ENCODE data around the gene TTC27. TPM values are rescaled to one million over a fixed set of nuclear protein-coding genes. Genes with fewer than 3 reads are reported as not detected.

TTC27 gene
- total RNA-seq, 6 experiments from 2014 or later: 20.0 to 24.7 (median 23.9) TPM

- no peaks in the 10 kb centered on the region for H3K4me1 Mint-ChIP-seq (ENCODE audit: low read depth)
- H3K27ac Mint-ChIP-seq: no peak overlapping the region
- no peak for TF ChIP-seq CTCF (IDR thresholded peaks at IDR 0.05)
- no peaks in the 10 kb centered on the region for H3K9me3 Mint-ChIP-seq
- peaks cover 24% of the 10 kb centered on the region for H3K36me3 Mint-ChIP-seq (ENCODE audit: low read depth)
- DNase-seq: no peak
- no peak overlapping the region for H3K4me3 Mint-ChIP-seq
- no peaks in the 10 kb centered on the region for H3K27me3 Mint-ChIP-seq (ENCODE audit: insufficient read depth)
Measured at GRCh38 chr2:32614084-32614483, 13.8 kb upstream of the TTC27 start.

DNA sequence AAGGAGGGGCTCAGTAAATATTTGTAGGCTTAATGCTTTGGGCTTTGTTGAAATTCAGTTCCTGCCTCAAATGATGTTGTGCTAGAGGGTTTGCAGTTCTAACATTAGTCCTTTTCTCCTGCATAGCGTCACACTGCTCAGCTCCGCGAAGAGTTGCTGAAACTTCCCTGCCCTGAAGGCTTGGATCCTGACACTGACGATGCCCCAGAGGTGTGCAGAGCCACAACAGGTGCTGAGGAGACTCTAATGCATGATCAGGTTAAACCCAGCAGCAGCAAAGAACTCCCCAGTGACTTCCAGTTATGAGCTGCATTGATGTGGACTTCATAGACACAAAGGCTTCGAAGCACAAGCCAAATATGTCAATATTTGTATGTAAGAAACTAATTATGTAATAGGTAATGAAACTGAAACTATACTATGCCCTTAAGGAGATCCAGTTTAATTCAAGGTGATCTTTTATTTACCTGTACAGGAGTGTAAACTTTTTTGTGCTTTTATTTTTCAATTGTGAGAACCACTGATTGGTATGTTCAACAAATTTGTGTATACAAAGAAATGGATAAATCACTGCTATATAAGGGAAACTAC is 10.2 kb upstream of the TTC27 start:
- Mint-ChIP-seq H3K4me3 (no peak overlapping the region), H3K9me3 (no peaks in the 10 kb centered on the region), H3K36me3 (ENCODE audit: low read depth) (peaks cover 33% of the 10 kb centered on the region), H3K4me1 (ENCODE audit: low read depth) (no peaks in the 10 kb centered on the region), H3K27ac (no peak overlapping the region), H3K27me3 (ENCODE audit: insufficient read depth) (no peaks in the 10 kb centered on the region)
- TF ChIP-seq CTCF (IDR thresholded peaks at IDR 0.05): no peak
- DNase-seq: no peak

DNA sequence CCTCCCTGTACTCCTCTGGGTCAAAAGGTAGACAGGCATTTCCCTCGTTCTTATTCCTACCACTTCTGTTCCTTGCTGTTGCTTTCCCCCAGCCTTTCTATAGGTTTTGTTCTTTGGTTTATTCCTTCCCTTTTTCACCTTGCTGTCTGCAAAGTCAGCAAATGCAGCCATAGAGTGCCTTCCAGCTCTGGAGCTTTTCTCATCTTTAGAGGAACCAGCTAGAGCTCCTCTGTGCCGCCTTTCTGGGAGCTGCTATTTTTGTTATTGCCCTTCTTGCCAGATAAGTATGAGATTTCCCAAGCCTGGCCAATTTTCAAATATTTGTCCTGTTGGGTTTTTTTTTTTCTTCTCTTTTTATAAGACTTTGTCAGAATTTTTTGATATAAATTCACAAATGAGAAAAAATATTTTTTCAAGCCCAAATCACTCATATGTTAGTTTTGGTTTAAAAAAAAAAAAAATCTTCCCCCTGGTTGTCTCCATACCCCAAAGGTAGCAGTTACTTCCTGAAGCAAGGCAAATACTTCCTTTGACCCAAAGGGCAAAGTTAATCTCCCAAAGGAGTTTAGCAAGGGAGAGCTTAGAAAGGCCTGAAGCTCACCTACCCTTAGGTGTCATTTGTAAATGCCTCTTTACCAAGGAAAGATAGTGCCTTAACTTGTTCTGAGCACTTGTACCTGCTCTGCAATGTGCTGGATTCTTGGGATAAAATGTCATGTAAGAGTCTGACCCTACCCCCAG is 5.1 kb upstream of the TTC27 start:
- H3K9me3 Mint-ChIP-seq: no peaks in the 10 kb centered on the region
- H3K27me3 Mint-ChIP-seq (ENCODE audit: insufficient read depth): peaks cover 4% of the 10 kb centered on the region; the same call in 1 of the 2 replicates
- peaks cover 25% of the 10 kb centered on the region for H3K36me3 Mint-ChIP-seq (ENCODE audit: low read depth)
- no peak overlapping the region; the same call in 1 of the 2 replicates for H3K4me3 Mint-ChIP-seq
- DNase-seq: no peak
- H3K4me1 Mint-ChIP-seq (ENCODE audit: low read depth): peaks cover 7% of the 10 kb centered on the region
- TF ChIP-seq CTCF (IDR thresholded peaks at IDR 0.05): no peak
- no peak overlapping the region for H3K27ac Mint-ChIP-seq

DNA sequence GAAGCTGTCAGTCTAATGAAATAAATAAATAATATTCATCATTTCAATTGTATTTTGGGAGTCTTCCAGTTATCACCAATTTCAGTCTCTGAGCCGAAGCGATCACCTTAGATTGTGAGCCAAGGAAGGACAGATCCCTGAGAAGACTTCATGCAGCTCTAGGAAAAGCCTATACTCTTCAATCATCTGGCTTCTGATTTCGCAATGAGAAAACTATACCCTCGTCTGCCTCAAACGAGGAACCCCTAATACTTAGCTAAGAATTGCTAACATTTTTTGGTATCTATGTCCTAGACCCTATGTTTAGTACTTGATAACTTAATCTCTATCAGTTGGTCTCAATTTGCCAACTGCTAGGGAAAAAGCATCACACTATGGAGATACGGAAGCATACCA is 4.5 kb upstream of the TTC27 start:
- H3K27ac Mint-ChIP-seq: no peak overlapping the region
- H3K4me1 Mint-ChIP-seq (ENCODE audit: low read depth): peaks cover 11% of the 10 kb centered on the region
- H3K27me3 Mint-ChIP-seq (ENCODE audit: insufficient read depth): peaks cover 7% of the 10 kb centered on the region; the same call in 1 of the 2 replicates
- peaks cover 25% of the 10 kb centered on the region for H3K36me3 Mint-ChIP-seq (ENCODE audit: low read depth)
- H3K4me3 Mint-ChIP-seq: no peak overlapping the region
- DNase-seq: no peak
- no peaks in the 10 kb centered on the region for H3K9me3 Mint-ChIP-seq
- TF ChIP-seq CTCF (IDR thresholded peaks at IDR 0.05): no peak

DNA sequence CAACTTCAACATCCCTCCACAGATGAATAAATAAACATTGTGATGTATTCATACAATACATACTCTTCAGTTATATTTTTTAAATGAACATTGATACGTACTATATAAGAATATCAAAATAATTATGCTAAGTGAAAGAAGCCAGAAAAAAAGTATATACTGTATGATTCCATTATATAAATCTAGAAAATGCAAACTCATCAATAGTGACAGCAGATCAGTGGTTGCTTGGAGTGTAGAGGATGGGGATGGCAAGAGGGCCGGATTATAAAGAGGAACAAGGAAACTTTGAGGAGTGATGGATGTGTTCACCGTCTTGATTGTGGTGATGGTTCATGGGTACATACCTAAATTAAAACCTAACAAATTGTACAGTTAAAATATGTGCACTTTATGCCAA is 3.0 kb upstream of the TTC27 start:
- Mint-ChIP-seq H3K27ac (no peak overlapping the region), H3K9me3 (no peaks in the 10 kb centered on the region), H3K27me3 (ENCODE audit: insufficient read depth) (peaks cover 7% of the 10 kb centered on the region; the same call in 1 of the 2 replicates), H3K36me3 (ENCODE audit: low read depth) (peaks cover 24% of the 10 kb centered on the region), H3K4me1 (ENCODE audit: low read depth) (peaks cover 19% of the 10 kb centered on the region), H3K4me3 (no peak overlapping the region)
- DNase-seq: no peak
- TF ChIP-seq CTCF (IDR thresholded peaks at IDR 0.05): no peak
